ENCODE results near the gene LAMA1.

DNA sequence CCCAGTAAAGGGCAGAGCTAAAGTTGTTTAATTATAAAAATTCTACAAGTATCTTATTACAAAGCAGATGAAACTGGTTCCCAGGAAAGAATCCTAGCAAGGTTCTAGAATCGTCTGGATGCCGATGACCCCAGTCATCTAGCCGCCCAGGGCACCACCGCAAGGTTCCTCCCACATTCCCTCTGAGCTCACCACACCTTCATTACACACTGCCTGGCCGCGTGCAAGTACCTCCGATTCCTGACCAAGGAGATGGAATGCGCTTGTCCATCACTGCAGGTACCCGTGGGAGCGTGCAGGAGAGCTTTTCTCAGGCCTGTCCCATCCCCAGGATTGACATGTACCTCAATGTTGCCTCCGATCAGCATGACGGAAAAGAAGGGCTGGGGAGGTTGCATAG lies 158.5 kb downstream of the LAMA1 start:
- TF ChIP-seq, protein P1, sequence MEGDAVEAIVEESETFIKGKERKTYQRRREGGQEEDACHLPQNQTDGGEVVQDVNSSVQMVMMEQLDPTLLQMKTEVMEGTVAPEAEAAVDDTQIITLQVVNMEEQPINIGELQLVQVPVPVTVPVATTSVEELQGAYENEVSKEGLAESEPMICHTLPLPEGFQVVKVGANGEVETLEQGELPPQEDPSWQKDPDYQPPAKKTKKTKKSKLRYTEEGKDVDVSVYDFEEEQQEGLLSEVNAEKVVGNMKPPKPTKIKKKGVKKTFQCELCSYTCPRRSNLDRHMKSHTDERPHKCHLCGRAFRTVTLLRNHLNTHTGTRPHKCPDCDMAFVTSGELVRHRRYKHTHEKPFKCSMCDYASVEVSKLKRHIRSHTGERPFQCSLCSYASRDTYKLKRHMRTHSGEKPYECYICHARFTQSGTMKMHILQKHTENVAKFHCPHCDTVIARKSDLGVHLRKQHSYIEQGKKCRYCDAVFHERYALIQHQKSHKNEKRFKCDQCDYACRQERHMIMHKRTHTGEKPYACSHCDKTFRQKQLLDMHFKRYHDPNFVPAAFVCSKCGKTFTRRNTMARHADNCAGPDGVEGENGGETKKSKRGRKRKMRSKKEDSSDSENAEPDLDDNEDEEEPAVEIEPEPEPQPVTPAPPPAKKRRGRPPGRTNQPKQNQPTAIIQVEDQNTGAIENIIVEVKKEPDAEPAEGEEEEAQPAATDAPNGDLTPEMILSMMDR (IDR thresholded peaks at IDR 0.05 in 8 of 11, conservative IDR thresholded peaks at IDR 0.05 in 3 of 11): no peak
- no peak for TF ChIP-seq POLR2AphosphoS5 (IDR thresholded peaks at IDR 0.05)
